Fibroblast of pulmonary artery (primary cell): ENCODE results near the gene PFDN1.
"Not testable (repeated sequence)": the region's sequence is repeated elsewhere in the genome, so short reads cannot be mapped to it uniquely, and the experiment has no call there.

ENCODE experiments used
- DNase-seq: peaks from one replicate; pipeline ENCODE4 v3.0.0-alpha.2; 2010; ENCODE audit warnings: low read depth
- H3K4me3 ChIP-seq: replicated peaks from 2 replicates; pipeline ENCODE4 v1.5.1; 2011; ENCODE audit warnings: low read depth, mild to moderate bottlenecking, control low read depth, low read length, moderate library complexity
- CTCF ChIP-seq: IDR thresholded peaks from 2 replicates; pipeline ENCODE4 v1.5.1; 2011; ENCODE audit warnings: mild to moderate bottlenecking, control low read depth, low read length, inconsistent platforms; ENCODE audit errors: missing control alignments

The PFDN1 gene

GRCh38 chr5:140345919-140346347, 43.0 kb upstream of the PFDN1 start:
- DNase-seq: peak; percentile 68
- peak overlapping the region; percentile 70 for H3K4me3 ChIP-seq
- TF ChIP-seq CTCF: peak; percentile 42

DNA sequence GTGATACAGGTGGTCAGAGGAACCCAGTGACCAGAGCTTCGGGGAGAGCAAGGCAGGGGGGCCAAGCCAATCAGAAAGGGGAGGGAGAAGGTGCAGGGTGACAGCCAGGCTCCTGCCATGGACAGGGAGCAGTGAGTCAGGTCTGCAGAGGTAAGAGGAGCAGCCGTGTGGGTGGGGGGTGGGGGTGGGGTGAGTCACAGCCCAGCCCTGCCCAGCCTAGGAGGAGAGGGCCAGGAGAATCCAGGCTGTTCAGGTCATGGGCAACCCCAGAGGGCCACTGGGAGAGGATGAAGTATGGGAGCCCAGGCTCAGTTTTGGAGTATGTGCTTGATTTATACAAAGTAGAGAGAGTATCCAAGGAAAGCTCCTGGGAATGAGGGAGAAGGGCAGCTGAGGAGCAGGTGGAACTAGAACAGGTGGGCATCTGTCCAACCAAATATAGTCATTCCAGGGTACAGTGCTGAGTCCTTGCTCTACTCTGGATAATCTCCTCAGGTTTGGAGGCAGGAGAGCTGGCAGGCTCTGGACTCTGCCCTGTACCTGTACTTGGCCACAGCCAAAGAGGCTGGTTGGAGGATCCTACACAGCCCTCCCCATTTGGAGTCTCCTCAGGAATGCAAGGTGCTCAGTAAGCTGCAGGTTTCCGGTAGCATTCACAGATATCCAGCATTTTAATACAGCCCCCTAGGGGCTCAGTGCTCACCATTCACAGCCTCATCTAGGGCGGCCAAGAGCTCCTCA, 42.0 kb upstream of the PFDN1 start:
- no peak for DNase-seq
- peak overlapping the region; percentile 70 for H3K4me3 ChIP-seq
- no peak for TF ChIP-seq CTCF

- not testable (repeated sequence) for DNase-seq, H3K4me3 ChIP-seq
Observed at GRCh38 chr5:140343849-140344248, 40.9 kb upstream of the PFDN1 start.

- no peak for TF ChIP-seq CTCF
- no peak overlapping the region for H3K4me3 ChIP-seq
- DNase-seq: no peak
Observed at GRCh38 chr5:140342896-140343295, 40.0 kb upstream of the PFDN1 start.

DNA sequence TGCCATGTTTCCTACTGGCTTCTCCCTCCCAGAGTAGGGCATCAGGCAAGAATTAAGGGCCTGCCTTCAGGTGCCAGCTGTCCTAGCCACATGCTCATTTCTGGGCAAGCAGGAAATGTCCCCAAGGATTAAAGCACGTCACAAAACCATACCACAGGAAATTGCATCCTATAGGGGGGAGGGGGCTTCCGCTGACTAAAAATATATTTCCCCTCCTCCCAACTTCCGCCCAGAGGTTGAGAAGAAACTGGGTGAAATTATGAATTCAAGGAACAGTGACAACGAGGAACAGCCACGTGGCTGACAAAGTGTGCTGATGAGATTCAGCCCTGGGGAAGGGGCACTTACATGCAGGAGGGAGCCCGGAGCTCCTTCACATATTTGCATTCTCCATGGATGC, 39.4 kb upstream of the PFDN1 start:
- DNase-seq: no peak
- no peak overlapping the region for H3K4me3 ChIP-seq
- no peak for TF ChIP-seq CTCF

DNA sequence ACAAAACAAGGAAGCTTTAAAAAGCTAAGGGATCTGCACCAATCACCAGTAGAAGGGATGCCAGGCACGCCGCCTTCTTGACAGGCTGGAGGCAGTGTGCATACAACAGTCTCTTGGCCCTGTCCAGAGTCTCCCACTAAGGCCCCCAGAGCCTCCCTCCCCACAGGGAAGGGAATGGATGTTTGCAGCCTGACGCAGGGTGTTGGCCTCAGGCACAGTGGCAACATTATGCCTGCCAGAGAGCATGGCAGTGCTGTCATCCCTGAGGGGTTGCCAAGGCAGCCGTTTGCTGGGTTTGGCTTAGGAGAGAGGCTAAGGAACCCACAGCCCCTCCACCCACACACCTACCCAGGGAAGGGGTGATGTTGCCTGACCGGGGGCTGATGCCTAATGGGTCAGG, 38.7 kb upstream of the PFDN1 start:
- TF ChIP-seq CTCF: no peak

DNA sequence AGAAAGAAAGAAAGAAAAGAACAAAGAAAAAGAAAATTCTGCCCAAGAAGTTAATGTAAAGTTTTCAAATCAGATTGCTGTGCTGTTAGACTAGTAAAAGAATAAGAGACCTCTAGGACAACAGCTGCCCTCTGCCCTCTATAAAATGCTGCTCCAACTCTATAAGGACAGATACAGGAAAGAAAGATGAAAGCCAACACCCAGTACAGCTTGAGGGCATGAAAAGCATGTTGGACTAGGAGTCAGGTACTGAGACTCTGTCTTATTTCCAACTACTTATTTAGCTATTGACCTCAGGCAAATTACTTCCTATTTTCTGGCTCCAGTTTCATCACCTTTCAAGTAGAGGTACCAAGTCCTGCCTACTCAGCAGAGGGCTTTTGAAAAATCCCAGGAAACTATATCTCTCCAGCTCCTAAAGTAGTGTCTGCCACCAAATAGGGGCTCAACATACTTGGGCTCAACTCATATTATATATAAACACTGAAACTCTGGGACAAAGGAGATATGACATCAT, 37.8 kb upstream of the PFDN1 start:
- DNase-seq: no peak
- H3K4me3 ChIP-seq: no peak overlapping the region
- TF ChIP-seq CTCF: no peak

More for the DNA sequence above, 38.7 kb upstream of the PFDN1 start:
- no peak overlapping the region for H3K4me3 ChIP-seq
- DNase-seq: no peak
